Stimulated activated CD4-positive, alpha-beta T cell treated with anti-CD3 and anti-CD28 coated beads, TNF-alpha, amount 100 ng/mL, for 1 hour (primary cell): ENCODE measurements around the gene SLC16A8.
"Not testable (repeated sequence)": the region's sequence is repeated elsewhere in the genome, so short reads cannot be mapped to it uniquely, and the experiment has no call there.

Experiments used
- DNase-seq, 3 donors: peaks; one replicate each; pipeline ENCODE4 v3.0.0-alpha.2; 2020; ENCODE audit warnings: low read depth in 3 of 3, low spot score in 1 of 3

Gene SLC16A8

GRCh38 chr22:38049812-38050619 lies 34.0 kb downstream of the SLC16A8 start:
- no peak for DNase-seq

DNA sequence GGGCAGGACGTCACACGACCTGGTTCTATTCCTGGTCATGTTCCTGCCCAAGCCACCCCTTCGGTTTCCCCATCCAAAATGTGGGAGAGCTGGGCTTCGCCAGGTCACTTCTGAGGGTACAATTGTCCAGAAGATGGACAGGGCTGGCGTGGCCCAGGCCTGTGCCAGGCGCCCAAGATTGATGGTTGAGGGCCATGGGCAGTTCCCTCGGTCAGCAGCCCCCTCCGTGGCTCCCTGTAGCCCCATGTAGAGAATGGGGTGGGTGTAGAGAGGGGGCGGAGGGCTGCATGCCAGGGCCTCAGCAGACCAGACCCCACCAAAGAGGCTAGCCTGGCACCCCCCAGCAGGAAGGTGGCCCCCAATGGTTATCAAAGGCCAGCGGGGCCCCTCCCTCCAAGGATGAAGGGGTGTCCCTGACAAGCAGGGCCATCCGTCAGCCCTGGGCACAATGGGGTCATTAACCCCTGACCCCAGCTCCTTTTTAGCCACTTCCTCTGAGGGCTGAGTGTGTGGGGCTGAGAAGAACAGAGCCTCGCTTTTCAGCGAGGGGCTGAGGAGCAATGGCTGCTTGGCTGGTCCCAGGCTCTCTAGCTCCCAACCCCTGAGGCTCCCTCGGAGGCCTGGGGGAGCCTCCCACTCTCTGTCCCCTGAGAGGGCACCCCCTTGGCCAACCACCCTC lies 37.8 kb downstream of the SLC16A8 start:
- DNase-seq: no peak

GRCh38 chr22:38043151-38044039 lies 40.6 kb downstream of the SLC16A8 start:
- no peak for DNase-seq

DNA sequence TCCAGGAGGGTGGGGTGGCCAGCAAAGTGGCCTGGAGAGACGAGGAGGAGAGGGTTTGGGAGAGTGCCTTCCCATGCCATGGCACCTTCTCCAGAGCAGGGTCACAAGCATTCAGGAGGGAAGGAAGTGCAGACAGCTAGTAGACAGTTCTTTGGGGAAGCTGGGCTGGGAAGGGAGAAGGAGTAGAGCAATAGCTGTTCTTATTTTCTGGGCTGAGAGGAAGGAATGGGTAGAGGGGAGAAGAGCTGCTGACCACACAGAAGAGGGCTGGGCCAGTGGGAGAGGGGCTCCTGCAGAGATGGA lies 41.5 kb downstream of the SLC16A8 start:
- DNase-seq: no peak

DNA sequence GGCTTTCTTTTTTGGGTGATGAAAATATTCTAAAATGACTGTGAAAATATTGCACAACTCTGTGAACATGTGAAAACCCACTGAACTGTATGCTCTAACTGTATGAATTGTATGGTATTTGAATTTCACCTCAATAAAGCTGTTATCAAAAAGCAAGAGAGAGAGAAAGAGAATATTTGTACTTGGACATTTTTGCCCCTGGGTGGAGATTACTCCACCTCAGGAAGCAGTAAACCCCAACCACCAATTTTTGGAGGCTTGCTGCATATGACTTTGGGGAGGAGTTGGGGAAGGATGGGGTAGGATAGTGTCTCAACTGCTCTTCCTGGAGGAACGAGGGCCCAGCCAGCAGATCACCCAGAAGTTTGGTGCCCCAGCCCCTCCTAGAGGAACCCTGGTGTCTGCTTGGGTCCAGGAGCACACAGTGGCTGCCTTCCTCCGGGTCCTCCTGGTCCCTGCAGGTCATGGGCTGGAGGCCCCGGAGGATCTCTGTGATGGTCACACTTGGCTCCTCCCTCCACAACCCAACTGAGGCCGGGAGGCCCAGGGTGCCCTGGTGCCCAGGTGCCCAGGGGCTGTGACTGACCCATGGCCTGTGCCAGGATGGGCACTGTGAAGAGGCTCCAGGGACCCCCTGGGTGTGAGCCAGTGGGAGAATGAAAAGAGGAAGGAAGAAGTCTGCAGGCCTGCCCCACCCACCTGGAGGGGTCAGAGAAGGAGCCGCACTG lies 42.1 kb downstream of the SLC16A8 start:
- DNase-seq: no peak

- DNase-seq: no peak
Observed at GRCh38 chr22:38040953-38041759, 42.8 kb downstream of the SLC16A8 start.

GRCh38 chr22:38038890-38039812 lies 44.8 kb downstream of the SLC16A8 start:
- no peak for DNase-seq

DNA sequence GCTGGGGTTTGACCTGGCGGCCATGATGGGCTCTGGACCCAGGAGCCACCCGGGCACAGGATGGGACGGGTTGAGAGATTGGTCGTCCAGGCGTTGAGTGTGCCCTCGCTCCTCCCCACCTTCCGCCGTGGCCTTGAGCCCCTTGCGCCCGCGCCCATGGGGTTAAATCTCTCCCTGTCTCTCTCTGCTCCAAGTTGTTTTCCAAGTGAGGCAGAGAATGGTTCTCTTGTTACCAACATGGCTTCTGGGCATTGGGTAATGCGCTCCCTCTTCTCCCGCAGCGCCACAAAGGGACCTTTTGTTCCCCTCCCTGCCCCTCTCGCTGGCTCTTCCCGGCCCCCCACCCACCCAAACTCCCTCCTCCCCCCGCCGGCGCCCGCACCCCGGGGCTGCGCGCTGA lies 45.6 kb downstream of the SLC16A8 start:
- no peak for DNase-seq

- DNase-seq: not testable (repeated sequence)
Observed at GRCh38 chr22:38037367-38038150, 46.4 kb downstream of the SLC16A8 start.

GRCh38 chr22:38036392-38037062 lies 47.5 kb downstream of the SLC16A8 start:
- no peak for DNase-seq

- DNase-seq: no peak
Observed at GRCh38 chr22:38035530-38035885, 48.5 kb downstream of the SLC16A8 start.

GRCh38 chr22:38034884-38035529 lies 49.0 kb downstream of the SLC16A8 start:
- no peak for DNase-seq

DNA sequence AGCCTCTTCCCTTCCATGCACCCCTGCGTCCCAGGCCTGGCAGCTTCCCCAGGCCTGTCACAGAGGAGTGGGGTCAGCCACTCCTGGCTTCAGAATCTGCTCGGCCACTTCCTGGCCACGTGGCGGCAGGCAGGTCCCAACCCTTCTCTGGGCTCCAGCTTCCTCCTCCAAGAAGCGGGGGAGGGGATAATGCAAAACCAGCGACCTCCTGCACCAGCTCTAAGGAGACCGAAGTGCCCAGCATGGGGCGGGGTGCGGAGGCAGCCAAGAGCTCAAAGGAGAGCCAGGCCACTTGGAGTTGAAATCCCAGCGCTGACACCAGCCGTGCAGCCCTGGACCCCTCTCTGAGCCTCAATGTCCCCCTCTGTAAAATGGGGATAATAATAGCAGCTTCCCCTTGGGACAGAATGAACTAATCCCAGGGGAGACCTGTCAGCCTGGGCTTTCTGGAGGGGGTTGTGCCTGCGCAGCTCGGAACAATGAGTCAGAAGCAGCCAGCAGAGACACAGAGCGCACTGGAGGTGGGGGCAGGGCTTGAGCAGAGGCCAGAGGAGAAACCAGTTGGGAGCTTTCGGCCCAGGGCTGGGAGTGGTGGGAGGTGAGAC lies 49.6 kb downstream of the SLC16A8 start:
- DNase-seq: no peak

- no peak for DNase-seq
Observed at GRCh38 chr22:38033522-38034277, 50.3 kb downstream of the SLC16A8 start.

- no peak for DNase-seq
Observed at GRCh38 chr22:38032681-38033521, 51.1 kb downstream of the SLC16A8 start.
